IPS-NIHi7 (cell line): ENCODE results near the gene STPG1.
A peak's percentile ranks its signal among the peaks of the same experiment; 100 is the strongest.
"Not testable (repeated sequence)": the region's sequence is repeated elsewhere in the genome, so short reads cannot be mapped to it uniquely, and the experiment has no call there.

ENCODE experiments used
- DNase-seq: peaks from one replicate; pipeline ENCODE4 v3.0.0; 2012; ENCODE audit warnings: mixed read lengths; ENCODE audit errors: extremely low spot score

Gene STPG1, protein sequence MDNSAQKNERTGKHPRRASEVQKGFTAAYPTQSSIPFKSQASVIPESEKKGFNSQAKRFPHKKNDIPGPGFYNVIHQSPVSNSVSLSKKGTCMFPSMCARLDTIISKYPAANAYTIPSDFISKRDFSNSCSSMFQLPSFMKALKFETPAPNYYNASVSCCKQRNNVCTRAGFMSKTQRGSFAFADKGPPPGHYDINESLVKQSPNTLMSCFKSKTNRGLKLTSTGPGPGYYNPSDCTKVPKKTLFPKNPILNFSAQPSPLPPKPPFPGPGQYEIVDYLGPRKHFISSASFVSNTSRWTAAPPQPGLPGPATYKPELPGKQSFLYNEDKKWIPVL

DNA sequence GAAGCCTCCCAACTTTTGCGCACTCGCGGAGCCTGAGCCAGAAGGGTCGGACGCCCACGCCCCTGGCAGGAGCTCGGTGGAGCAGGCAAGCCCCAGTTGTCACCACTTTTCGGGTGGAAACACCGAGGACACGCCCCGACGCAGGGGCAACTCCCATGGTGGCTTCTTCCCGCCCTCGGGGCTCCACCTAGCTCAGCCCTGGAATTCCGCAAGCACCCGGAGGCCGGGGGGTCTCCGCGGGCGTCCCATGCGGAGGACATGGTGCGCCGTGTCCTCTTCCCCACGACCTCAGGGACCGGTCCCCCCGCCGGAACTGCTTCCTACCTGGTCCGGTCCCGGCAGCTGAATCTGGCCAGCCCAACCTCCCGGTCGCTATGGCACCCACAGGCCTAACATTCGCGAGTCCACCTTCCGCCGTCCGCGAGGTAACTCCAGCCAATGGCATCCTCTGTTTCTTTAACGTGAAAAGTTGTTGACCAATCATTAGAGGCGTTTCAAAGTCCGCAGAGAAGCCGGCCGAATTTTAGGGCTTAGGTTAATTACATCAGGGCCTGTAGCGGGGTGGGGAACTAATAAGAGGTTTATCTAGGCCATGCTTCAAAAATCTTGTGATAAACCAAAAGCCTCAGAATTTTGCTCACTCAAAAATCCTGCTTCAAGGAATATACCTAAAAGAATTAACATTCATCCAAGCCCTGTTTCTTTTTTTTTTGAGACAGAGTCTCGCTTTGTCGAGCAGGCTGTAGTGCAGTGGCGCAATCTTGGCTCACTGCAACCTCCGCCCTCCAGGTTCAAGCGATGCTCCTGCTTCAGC, at the start of gene STPG1:
TSS of gene STPG1 (minus strand) at position 433 of the 814 bp plus-strand sequence. CDS start 12,394 bp downstream, outside the sequence.
- peak; percentile 97 for DNase-seq

DNA sequence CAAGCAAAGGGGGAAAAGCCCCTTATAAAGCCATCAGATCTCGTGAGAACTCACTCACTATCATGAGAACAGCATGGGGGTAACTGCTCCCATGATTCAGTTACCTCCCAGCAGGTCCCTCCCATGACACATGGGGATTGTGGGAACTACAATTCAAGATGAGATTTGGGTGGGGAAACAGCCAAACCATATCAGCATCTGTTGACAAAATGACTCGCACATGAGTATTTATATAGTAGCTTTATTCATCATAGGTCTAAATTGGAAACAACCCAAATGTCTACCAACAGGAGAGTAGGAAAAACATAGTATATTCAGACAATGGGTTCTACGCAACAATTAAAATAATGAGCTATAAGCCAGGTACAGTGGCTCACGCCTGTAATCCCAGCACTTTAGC, 48.5 kb upstream of the STPG1 start:
- DNase-seq, result not testable (repeated sequence)

DNA sequence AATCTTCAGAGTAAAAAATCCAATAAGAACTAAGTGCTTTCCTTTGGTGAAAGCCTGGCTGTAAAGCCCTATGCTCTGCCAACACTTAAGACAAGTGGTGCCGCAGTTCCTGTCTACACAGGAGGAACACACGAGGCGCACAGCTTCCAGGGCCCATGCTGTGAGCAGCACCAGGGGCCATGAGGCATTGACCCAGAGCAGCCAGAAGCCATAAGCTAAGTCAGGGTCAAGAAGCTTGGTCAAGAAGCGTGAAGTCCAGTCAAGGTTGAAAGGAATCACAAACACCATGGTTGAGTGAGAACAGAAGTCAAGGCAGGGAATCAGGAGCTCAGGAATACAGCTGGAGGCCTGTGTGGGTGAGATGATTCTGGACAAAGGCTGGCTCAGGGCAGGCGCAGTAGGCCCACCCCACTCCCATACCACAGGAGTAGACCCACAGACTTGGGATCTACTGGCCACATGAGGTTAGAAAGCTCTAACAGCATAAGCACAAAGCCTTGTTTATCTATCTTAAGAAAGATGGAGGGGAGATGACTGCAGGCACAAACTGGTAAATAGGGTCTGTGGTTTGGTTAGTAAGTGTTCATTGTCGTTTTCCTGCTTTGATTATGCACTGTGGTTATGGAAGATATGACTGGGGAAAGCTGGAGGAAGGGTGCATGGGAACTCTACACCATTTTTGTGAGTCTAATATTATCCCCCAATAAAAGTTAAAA, 46.1 kb upstream of the STPG1 start:
- no peak for DNase-seq

DNA sequence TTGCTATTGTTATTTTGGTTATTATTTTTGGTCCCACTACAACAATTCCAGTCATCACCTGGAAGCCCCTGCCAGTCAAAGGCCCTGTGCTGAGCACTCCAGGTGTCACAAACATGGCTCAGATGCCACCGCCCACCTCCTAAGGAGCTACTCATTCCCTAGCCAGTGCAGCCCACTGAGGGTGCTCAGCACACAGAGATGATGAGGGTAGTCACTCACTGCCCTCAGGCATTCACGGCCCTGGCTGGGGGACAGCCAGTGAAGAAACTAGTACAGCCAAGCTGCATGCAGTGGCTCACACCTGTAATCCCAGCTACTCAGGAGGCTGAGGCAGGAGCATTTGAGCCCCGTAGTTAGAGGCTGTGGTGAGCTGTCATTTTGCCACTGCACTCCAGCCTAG, 44.3 kb upstream of the STPG1 start:
- DNase-seq, result no peak

DNA sequence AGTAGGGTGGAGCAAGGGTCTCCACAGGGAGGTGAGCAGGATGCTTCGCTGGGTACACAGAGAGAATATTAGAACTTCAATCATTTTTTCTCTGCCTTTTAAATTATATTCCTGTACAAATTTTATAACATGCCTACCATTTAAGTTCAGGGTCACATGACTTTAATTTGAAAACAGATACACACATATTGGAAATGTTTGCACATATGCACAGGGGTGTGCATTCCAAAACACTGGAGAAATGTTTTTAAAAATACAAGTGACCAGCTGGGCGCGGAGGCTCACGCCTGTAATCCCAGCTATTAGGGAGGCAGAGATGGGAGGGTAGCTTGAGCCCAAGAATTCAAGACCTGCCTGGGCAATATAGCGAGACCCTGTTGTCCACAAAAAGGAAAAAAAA, 41.7 kb upstream of the STPG1 start:
- DNase-seq, result no peak

DNA sequence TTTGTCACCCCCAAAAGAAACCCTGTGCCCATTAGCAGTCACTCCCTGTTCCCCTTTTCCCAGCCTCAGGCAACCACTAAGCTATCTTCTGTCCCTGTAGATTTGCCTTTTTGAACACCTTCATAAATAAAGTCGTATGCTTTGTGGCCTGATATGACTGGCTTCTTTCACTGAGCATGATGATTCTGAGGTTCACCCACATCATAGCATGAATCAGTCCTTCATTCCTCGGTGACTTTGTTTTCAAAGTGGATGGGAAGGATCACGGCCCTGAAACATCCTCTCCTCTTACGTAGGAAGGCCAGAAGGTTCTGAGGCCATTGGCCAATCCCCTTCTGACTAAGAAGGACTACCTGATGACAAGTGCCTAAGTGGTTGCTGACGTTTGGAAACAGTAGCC, 41.1 kb upstream of the STPG1 start:
- DNase-seq, result no peak

DNA sequence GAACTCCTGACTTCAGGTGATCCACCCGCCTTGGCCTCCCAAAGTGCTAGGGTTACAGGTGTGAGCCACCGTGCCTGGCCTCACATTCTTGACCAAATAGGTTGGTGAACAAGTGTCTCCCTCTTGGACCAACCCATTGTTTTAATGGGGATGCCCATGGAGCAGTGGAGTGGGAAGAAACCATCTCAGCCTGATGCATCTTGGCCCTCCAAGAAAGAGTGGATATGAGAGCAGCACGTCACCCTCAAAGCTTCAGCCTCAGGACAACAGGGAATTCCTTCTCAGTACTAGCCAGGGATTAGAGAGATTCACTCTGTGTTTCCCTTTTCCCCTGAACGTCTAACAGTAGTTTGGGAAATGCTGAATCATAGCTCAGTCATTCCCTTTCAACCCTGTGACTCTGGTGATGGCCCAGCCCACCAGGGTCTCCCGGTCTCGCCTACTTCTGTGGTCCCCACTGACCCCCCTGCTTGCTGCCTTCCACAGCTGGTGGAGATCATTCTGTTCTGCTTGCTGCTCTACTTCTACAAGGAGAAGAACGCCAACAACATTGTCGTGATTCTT, 39.4 kb upstream of the STPG1 start:
- no peak for DNase-seq

DNA sequence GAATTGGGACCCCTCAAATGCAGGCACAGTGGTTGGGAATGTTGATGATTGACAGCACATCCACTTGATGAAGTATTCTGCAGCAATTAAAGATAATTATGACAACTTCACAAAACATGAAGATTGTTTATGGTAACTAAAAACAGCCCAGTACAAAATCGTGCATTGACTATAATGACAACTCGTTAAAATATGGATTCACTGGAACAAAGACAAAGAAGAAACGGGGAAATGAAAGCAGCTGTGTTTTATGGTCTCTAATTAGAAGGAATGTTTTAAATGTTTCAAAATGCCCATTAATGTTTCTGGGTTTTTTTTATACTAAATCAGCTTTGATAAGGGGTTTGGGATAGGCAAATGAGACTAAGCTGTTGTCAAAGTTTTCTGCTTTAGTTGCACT, 38.2 kb upstream of the STPG1 start:
- DNase-seq, result no peak

DNA sequence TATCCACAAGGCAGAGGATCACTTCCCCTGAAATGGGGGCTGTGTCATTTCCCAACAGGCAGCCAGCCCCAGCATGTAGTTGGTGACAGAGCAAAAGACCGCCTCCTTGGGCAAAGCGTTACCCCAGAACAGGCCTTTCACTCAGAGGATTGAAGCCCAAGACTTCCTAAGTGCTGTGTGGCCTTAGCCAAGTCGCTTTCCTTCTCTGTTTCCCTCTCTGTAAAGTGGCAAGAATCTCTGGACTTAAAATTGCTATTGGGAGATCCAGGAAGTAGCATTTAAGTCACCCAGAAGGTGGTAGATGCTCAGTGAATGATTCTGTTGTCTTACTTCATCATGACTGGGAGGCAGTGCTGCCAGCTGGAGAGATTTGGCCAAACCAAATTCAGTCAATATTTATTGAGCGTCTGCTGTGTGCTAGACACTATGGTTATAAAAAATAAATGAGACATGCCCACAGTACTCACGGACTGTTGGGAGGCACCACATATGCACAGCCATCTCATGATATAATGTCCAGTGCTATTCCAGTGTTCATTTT, 37.3 kb upstream of the STPG1 start:
- DNase-seq, result no peak

DNA sequence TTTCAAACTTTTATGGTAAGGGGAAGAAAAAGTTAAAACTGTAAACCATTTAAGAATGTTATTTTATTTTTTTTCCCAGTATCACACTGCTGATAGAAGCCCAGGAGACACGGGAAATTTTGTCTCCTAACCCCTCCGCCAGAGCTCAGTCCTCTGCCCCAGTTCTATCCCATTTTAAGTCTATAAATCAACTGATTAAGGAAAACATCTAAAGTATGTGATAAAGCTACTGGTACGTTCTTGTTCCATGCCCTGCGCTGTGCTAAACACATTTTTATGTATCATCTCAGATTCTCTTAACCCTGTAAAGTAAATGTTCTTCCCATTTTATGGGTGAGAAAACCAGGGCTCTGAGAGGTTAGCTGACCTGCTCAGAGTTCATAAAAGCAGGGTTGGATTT, 36.7 kb upstream of the STPG1 start:
- no peak for DNase-seq

DNA sequence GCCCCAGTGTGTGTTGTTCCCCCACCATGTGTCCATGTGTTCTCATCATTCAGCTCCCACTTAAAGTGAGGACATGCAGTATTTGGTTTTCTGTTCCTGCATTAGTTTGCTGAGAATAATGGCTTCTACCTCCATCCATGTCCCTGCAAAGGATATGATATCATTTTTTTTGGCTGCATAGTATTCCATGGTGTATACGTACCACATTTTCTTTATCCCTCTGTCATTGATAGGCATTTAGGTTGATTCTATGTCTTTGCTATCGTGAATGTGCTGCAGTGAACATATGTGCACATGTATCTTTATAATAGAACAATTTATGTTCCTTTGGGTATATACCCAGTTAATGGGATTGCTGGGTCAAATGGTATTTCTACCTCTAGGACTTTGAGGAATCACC, 32.9 kb upstream of the STPG1 start:
- DNase-seq, result not testable (repeated sequence)

DNA sequence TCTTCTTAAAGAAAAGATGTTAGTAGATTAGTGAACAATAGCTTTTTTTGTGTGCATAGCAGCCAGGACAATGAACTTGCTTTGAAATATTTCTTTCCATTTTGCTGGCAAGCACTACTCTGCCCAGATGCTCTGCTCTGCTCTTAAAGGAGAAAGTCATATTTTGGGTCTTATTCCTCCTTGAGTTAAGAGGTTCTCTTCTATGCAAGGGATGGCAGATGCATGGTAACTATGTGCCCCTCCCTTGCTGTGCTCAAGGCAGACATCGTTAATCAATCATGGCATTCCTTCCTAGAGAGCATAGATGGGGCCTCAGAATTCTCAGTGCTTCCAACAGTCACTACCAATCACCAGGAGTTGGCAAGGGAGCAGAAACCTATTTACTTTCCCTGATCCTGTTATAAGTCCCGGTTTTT, 29.7 kb upstream of the STPG1 start:
- DNase-seq, result no peak

DNA sequence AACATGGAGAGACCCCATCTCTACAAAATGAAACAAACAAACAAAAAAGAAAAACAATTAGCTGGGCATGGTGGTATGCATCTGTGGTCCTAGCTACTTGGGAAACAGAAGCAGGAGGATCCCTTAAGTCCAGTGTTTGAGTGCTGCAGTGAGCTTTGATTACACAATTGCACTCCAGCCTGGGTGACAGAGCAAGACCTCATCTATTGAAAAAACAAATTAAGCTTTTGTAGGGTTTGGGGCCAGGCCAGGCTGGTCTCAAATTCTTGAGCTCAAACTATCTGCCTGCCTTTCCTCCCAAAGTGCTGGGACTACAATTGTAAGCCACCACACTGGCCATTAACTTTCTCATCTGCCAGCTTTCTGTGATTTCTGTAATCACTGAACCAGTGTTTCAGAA, 29.2 kb upstream of the STPG1 start:
- DNase-seq, result no peak

DNA sequence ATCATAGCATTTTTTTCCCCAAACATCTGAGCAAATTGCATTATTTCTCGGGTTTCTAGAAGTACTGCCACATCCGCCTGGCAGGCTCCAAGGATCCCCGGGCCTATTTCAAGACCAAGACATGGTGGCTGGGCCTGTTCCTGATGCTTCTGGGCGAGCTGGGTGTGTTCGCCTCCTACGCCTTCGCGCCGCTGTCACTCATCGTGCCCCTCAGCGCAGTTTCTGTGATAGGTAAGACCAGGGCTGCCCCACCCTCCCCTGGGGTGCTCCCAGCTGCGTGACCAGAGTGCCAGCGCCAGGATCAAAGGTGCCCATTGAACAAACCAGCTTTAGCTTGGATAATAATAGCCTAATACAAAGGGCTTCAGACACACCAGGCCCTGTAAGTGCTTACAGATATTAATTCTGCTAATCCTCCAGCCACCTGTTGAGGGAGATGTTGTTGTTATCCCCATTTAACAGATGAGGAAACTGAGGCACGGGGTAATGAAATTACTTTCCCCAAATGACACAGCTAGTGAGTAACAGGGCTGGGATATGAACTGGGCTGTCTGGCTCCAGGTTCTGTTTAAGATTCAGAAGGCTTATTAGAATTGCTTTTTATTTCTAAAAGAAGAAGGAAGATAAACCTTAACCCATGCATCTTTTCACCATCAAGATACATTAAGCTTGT, 28.6 kb upstream of the STPG1 start:
- no peak for DNase-seq

DNA sequence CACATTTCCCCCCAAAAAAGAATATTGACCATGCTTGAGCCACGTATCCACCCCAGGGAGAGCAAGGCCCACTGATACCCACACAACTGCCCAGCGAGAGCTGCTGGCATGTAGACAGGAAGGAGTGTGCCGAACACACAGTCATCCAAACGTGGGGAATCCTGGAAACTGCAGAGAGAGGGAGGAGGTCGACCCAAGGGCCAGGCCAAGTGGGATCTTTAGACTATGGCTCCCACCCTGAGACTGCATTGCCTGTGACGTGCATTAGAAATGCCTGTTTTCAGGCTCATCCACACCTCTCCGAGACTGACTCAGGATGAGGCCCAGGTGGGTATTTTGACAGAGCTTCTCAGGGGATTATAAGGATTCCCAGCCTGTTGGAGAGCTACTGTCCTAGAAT, 27.9 kb upstream of the STPG1 start:
- DNase-seq, result no peak

DNA sequence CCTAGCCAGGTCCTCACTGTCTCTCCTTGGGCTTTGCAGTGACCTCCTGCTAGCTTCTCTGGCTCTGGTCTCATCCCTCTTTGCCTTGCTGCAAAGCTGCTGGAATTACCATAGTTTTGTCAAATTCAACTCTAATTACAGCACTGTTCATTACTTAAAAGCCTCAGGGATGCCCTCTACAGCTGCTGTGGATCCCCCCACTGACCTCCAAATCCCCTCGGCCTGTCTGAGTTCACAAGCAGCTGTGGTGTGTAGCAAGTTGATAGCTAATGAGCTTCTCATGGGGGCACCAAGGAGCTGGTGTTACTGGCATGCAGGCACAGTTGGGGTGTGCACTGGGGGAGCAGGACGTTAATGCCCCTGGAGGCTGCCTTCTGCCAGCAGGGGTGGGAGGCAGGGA, 26.9 kb upstream of the STPG1 start:
- DNase-seq, result no peak

DNA sequence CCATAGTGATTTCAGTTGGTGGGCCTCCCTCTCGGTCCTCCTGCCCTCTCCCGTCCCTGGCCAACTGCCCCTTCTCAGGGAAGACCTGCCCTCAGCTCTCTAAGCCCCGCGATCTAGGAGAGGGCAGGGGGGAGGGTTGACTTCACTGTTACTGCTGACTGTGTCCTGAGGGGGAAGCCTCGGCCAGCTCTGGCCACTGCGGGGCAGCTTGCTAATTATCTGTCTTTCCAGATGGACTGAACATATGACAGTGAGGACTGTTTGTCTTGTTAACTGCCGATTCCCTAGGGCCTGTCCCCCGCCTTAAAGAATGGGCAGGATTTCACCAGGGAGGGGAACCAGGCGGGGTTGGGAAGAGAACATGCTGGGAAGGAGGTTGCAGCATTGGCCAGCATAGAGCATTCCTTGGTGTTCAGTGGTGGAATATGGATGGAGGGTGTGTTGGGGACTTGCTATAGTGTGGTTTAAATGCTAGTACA, 24.9 kb upstream of the STPG1 start:
- DNase-seq, result peak; percentile 42

DNA sequence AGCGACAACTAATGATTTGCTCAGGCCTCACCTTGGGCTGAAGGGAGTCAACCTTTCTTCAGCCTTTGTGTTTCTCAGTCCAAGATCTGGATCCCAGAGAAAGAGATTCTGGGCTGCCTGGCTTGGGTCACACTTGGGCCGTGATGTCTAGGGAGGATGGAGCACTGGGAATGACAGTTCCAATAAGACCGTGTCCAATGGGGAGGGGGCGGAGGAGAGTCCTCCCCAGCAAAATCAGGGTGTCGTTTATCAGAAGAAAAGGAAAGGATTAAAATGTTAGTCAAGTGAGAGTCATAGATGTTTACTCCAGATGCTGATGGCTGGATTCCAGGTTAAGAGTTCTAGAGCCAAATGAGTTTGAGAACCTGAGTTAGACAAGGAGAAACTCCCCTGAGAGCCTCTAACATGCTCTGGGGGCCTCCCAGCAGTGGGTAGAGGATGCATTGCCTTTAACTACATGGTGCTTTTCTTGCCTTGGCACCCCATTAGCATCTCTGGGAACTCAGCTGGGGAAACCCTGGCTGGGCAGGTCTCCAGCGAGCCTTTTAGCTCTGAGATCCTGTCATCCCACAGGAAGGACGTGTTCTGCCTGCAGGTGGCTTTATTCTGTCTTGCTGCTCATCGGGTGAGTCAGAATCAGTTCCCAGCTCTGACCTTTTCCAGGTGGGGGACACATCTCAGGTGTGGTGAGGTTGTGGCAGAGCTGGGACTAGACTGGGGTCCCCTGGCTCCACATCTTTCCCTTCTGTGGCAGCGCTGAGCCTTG, 24.2 kb upstream of the STPG1 start:
- no peak for DNase-seq

DNA sequence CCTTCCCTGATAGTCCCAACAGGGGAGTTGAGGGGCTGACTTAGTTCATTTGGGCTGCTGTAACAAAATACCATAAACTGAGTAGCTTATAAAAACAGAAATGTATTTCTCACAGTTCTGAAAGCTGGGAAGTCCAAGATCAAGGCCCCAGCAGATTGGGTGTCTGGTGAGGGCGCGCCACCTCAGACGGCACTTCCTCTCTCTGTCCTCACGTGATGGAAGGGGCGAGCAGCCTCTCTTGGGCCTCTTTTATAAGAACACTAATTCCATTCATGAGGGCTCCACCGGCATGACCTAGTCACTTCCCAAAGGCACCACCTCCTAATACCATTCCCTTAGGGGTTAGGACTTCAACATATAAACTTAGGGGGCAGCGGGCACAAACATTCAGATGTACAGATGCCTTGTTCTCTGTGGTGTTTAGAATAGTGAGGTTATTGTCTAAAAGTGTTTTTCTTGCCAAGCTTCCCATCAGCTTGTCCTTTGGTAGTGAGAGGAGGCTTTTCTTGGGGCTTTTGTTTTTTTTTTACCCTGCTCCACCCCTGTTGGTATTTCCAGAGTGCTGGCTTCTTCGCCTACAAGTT, 22.3 kb upstream of the STPG1 start:
- DNase-seq, result no peak

DNA sequence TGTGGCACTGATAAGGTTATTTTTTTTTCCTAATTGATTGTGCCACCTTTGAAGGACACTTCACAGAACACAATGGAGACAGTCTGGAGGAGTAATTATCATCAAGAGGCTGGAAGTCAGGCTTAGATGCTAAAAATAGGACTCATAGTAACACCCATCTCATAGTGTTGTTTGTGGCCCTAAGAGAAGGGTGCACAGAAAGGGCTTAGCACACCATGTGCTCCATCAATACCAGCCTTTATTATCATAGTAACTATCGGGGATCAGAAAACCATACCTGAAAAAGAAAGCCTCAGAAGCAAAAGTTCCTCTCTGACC, 13.9 kb upstream of the STPG1 start:
- no peak for DNase-seq
